ENCODE measurements around the gene ADH7.

Gene ADH7

DNA sequence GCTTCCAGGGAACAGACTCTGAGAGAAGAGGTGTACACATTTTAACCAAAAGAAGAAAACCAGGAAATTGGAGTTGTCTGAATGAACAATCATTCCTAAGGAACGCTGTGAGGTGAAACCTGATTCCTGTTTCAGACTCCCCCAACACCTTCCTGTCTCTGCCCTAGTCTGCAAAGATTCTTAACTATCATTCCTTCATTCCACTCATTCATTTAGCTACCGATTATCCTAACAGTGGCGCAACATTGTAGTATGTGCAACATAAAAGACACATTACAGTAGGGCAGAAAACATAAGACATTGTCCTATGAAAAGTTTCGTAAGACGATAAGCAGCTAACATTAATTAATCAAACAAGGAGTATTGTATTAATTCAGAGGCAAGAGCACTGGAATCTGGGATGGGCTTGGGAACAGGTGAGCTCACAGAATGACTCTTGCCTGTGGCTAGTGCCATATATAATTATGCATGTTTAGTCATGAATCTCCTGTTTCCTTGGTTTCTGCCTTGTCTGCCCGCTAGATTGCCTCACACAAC is 23.8 kb upstream of the ADH7 start:
- DNase-seq (ENCODE audit: low read depth): no peak
- TF ChIP-seq, protein P1, sequence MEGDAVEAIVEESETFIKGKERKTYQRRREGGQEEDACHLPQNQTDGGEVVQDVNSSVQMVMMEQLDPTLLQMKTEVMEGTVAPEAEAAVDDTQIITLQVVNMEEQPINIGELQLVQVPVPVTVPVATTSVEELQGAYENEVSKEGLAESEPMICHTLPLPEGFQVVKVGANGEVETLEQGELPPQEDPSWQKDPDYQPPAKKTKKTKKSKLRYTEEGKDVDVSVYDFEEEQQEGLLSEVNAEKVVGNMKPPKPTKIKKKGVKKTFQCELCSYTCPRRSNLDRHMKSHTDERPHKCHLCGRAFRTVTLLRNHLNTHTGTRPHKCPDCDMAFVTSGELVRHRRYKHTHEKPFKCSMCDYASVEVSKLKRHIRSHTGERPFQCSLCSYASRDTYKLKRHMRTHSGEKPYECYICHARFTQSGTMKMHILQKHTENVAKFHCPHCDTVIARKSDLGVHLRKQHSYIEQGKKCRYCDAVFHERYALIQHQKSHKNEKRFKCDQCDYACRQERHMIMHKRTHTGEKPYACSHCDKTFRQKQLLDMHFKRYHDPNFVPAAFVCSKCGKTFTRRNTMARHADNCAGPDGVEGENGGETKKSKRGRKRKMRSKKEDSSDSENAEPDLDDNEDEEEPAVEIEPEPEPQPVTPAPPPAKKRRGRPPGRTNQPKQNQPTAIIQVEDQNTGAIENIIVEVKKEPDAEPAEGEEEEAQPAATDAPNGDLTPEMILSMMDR (IDR thresholded peaks at IDR 0.05; ENCODE audit: low read depth, low read length): no peak
- TF ChIP-seq, protein P2, sequence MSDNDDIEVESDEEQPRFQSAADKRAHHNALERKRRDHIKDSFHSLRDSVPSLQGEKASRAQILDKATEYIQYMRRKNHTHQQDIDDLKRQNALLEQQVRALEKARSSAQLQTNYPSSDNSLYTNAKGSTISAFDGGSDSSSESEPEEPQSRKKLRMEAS (IDR thresholded peaks at IDR 0.05; ENCODE audit: low read depth, low read length): no peak
- TF ChIP-seq MYC (IDR thresholded peaks at IDR 0.05; ENCODE audit: low read depth, low read length) (no peak), POLR2A (IDR thresholded peaks at IDR 0.05; ENCODE audit: extremely low read depth, insufficient read length) (no peak)
- no peak overlapping the region for H3K4me3 ChIP-seq (ENCODE audit: low read depth, low read length)

- TF ChIP-seq, protein P2 (IDR thresholded peaks at IDR 0.05; ENCODE audit: low read depth, low read length): no peak
- TF ChIP-seq, protein P1 (IDR thresholded peaks at IDR 0.05; ENCODE audit: low read depth, low read length): no peak
- TF ChIP-seq MYC (IDR thresholded peaks at IDR 0.05; ENCODE audit: low read depth, low read length): no peak
- TF ChIP-seq POLR2A (IDR thresholded peaks at IDR 0.05; ENCODE audit: extremely low read depth, insufficient read length): no peak
- DNase-seq (ENCODE audit: low read depth): no peak
Measured at GRCh38 chr4:99457676-99458075, 22.5 kb upstream of the ADH7 start.

DNA sequence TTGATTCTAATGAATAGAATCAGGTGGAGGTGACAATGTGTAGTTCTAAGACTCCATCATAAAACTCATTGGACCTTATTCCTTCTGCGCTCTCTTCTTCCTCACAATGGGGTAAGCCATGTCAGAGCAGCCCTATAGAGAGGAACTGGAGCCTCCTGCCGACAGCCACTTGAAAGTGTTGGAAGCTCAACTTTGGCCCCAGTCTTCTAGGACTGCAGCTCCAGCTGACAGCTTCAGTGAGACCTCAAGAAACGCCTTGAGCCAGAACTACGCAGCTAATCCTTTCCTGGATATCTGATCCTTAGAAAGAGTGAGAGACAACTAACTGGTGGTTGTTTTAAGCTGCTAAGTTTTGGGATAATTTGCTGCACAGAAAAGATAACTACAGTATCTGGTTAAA is 22.1 kb upstream of the ADH7 start:
- DNase-seq (ENCODE audit: low read depth): no peak
- H3K4me3 ChIP-seq (ENCODE audit: low read depth, low read length): no peak overlapping the region
- TF ChIP-seq, protein P2 (IDR thresholded peaks at IDR 0.05; ENCODE audit: low read depth, low read length): no peak
- TF ChIP-seq MYC (IDR thresholded peaks at IDR 0.05; ENCODE audit: low read depth, low read length): no peak
- TF ChIP-seq, protein P1 (IDR thresholded peaks at IDR 0.05; ENCODE audit: low read depth, low read length): no peak
- TF ChIP-seq POLR2A (IDR thresholded peaks at IDR 0.05; ENCODE audit: extremely low read depth, insufficient read length): no peak

More at GRCh38 chr4:99457676-99458075, 22.5 kb upstream of the ADH7 start:
- H3K4me3 ChIP-seq (ENCODE audit: low read depth, low read length): no peak overlapping the region

GRCh38 chr4:99447513-99447912 is 12.4 kb upstream of the ADH7 start:
- no peak for DNase-seq (ENCODE audit: low read depth)
- no peak overlapping the region for H3K4me3 ChIP-seq (ENCODE audit: low read depth, low read length)
- TF ChIP-seq, protein P2 (IDR thresholded peaks at IDR 0.05; ENCODE audit: low read depth, low read length): no peak
- no peak for TF ChIP-seq MYC (IDR thresholded peaks at IDR 0.05; ENCODE audit: low read depth, low read length)
- TF ChIP-seq, protein P1 (IDR thresholded peaks at IDR 0.05; ENCODE audit: low read depth, low read length): no peak
- TF ChIP-seq POLR2A (IDR thresholded peaks at IDR 0.05; ENCODE audit: extremely low read depth, insufficient read length): no peak

DNA sequence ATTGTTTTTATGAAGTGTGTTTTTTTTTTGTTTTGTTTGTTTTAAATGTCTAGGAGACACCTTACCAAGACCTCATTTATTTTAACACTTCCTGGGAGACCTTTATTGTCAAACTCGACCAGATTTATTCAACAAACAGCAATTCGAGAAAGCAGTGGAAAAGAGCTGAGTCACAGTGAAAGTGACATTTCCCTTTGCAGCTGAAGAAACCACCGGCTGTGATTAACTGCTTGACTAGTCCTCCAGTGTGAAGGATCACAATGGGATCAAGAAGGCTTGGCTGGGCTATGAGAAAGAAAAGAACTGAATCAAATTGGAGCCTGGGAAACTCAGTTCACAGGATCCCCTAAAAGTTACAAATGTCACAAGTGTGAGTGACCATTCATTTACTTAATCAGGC is 11.9 kb upstream of the ADH7 start:
- peak; percentile 12 for DNase-seq (ENCODE audit: low read depth)
- TF ChIP-seq, protein P1 (IDR thresholded peaks at IDR 0.05; ENCODE audit: low read depth, low read length): no peak
- no peak for TF ChIP-seq POLR2A (IDR thresholded peaks at IDR 0.05; ENCODE audit: extremely low read depth, insufficient read length)
- no peak for TF ChIP-seq MYC (IDR thresholded peaks at IDR 0.05; ENCODE audit: low read depth, low read length)
- TF ChIP-seq, protein P2 (IDR thresholded peaks at IDR 0.05; ENCODE audit: low read depth, low read length): no peak

More for the DNA sequence above, 11.9 kb upstream of the ADH7 start:
- H3K4me3 ChIP-seq (ENCODE audit: low read depth, low read length): no peak overlapping the region

All from NB4 (cell line).